HCT116 (cell line): ENCODE measurements around the gene KLC4. TPM values are rescaled to one million over a fixed set of nuclear protein-coding genes. Genes with fewer than 3 reads are reported as not detected.

ENCODE experiments used
- ATAC-seq: fragments of 200-7000 bp; cut with Tn5 transposase; 2 replicates; pipeline ENCODE4 v1.9.1; 2020; ENCODE audit warnings: mild to moderate bottlenecking, moderate library complexity
- BruUV-seq: library from RNA; stranded (reverse); fragments of 400-500 nt; replicated peaks from 2 replicates; lab custom pipeline; 2021; lab: Mats Ljungman, UMichigan
- CTCF ChIA-PET: fragments of 300-600 bp; sonication (Branson Sonifier 250); formaldehyde crosslinking; loops from one replicate; lab custom pipeline; 2021; ENCODE audit warnings: antibody characterized with exemption; lab: Charles Lee
- POLR2A ChIA-PET: fragments of 300-600, 350-600 bp; sonication (Branson Sonifier 250); formaldehyde crosslinking; loops from one replicate; lab custom pipeline; 2021; ENCODE audit warnings: antibody characterized with exemption; lab: Charles Lee
- RAD21 ChIA-PET, 2 experiments: fragments of 300-600 bp; sonication (Branson Sonifier 250); formaldehyde crosslinking; loops; one replicate each; lab custom pipeline; 2023; ENCODE audit warnings: low total read pairs in 2 of 2; ENCODE audit not compliant: uncharacterized antibody in 2 of 2, unreplicated experiment in 2 of 2, low non-redundant PET in 1 of 2; lab: Charles Lee
- DNase-seq: peaks from one replicate; pipeline ENCODE4 v3.0.0-alpha.2; 2010; ENCODE audit warnings: low read depth, low spot score
- H2AFZ ChIP-seq: fragments of 200-600 bp; shearing (Covaris generic), sonication (generic); 2 replicates; pipeline ENCODE4 v1.6.1; 2017; ENCODE audit warnings: low read depth, mixed run types, mixed read lengths, antibody characterized with exemption, low read length; ENCODE audit not compliant: poor library complexity, severe bottlenecking
- H3K27ac ChIP-seq: 2 replicates; pipeline ENCODE4 v1.5.1; 2012; ENCODE audit warnings: low read depth, low read length
- H3K27me3 ChIP-seq: fragments of 200-600 bp; sonication (generic); 2 replicates; pipeline ENCODE4 v1.6.1; 2016; ENCODE audit warnings: mixed run types, low read length, mixed read lengths; ENCODE audit not compliant: insufficient read depth
- H3K36me3 ChIP-seq, 2 experiments: fragments of 200-500 bp in 1 of 2; fragments of 200-600 bp in 1 of 2; sonication (Bioruptor generic) in 1 of 2; sonication (generic) in 1 of 2; 2 replicates each; pipeline versions ENCODE4 v1.5.1 to v1.6.1; 2014 to 2016; ENCODE audit warnings: low read length in 2 of 2, inconsistent platforms in 1 of 2, mixed read lengths in 1 of 2, mixed run types in 1 of 2; ENCODE audit not compliant: insufficient read depth in 2 of 2, control insufficient read depth in 1 of 2
- H3K4me1 ChIP-seq, 2 experiments: fragments of 200-600 bp in 1 of 2; sonication (generic) in 1 of 2; 2 replicates each; pipeline versions ENCODE4 v1.5.1 to v1.6.1; 2012 to 2017; ENCODE audit warnings: low read length in 2 of 2, inconsistent platforms in 1 of 2, mild to moderate bottlenecking in 1 of 2, mixed read lengths in 1 of 2, mixed run types in 1 of 2, moderate library complexity in 1 of 2; ENCODE audit not compliant: insufficient read depth in 2 of 2, control insufficient read depth in 1 of 2
- H3K4me2 ChIP-seq: fragments of 200-600 bp; sonication (generic); 2 replicates; pipeline ENCODE4 v1.6.1; 2017; ENCODE audit warnings: mixed run types, low read length, mixed read lengths
- H3K4me3 ChIP-seq, 2 experiments: fragments of 200-600 bp in 1 of 2; sonication (generic) in 1 of 2; replicated peaks in 1 of 2; 2 replicates each; pipeline ENCODE4 v1.5.1; 2011 to 2016; ENCODE audit warnings: low read length in 2 of 2, control low read depth in 1 of 2, low read depth in 1 of 2, mild to moderate bottlenecking in 1 of 2, mixed read lengths in 1 of 2, mixed run types in 1 of 2
- H3K79me2 ChIP-seq: fragments of 200-600 bp; sonication (generic); 2 replicates; pipeline ENCODE4 v1.6.1; 2017; ENCODE audit warnings: mild to moderate bottlenecking, mixed run types, low read length, moderate library complexity, mixed read lengths; ENCODE audit not compliant: insufficient read depth
- H3K9ac ChIP-seq: fragments of 200-600 bp; sonication (generic); 2 replicates; pipeline ENCODE4 v1.6.1; 2016; ENCODE audit warnings: low read length, mixed read lengths
- H3K9me2 ChIP-seq: fragments of 200-600 bp; sonication (generic), shearing (Covaris generic); 2 replicates; pipeline ENCODE4 v1.6.1; 2017; ENCODE audit warnings: mixed run types, mild to moderate bottlenecking, moderate library complexity; ENCODE audit not compliant: insufficient read depth
- H3K9me3 ChIP-seq, 2 experiments: fragments of 200-500 bp in 1 of 2; fragments of 200-600 bp in 1 of 2; sonication (Bioruptor generic) in 1 of 2; sonication (generic) in 1 of 2; 2 replicates each; pipeline ENCODE4 v1.6.1; 2014 to 2017; ENCODE audit warnings: low read length in 2 of 2, mixed read lengths in 2 of 2, inconsistent platforms in 1 of 2, low read depth in 1 of 2, mild to moderate bottlenecking in 1 of 2, mixed run types in 1 of 2, moderate library complexity in 1 of 2; ENCODE audit not compliant: control insufficient read depth in 1 of 2, insufficient read depth in 1 of 2
- H4K20me1 ChIP-seq: fragments of 200-600 bp; sonication (generic), shearing (Covaris generic); 2 replicates; pipeline ENCODE4 v1.6.1; 2017; ENCODE audit warnings: mixed run types, mild to moderate bottlenecking, moderate library complexity; ENCODE audit not compliant: insufficient read depth
- POLR2A ChIP-seq: IDR thresholded peaks from 2 replicates; pipeline ENCODE4 v1.7.0; 2011; ENCODE audit warnings: borderline replicate concordance; ENCODE audit not compliant: insufficient read depth, insufficient read length; ENCODE audit errors: extremely low read depth
- POLR2AphosphoS5 ChIP-seq: IDR thresholded peaks from 2 replicates; pipeline ENCODE4 v1.6.1; 2011; ENCODE audit warnings: mild to moderate bottlenecking, low read depth, low read length, moderate library complexity
- TCF7L2 ChIP-seq: IDR thresholded peaks from 2 replicates; pipeline ENCODE4 v1.7.0; 2011; ENCODE audit warnings: borderline replicate concordance, inconsistent platforms; ENCODE audit not compliant: insufficient read depth, insufficient read length; ENCODE audit errors: extremely low read depth
- YY1 ChIP-seq: IDR thresholded peaks from 2 replicates; pipeline ENCODE4 v1.6.1; 2011; ENCODE audit warnings: low read length, low read depth, moderate library complexity, mild to moderate bottlenecking; ENCODE audit not compliant: insufficient replicate concordance; ENCODE audit errors: extremely low read depth
- ZFX ChIP-seq: fragments of 450-650 bp; IDR thresholded peaks from 2 replicates; pipeline ENCODE4 v1.6.1; 2017
- intact Hi-C: fragments of 100-400 bp; cut with micrococcal nuclease; formaldehyde crosslinking; loops from 2 replicates; pipeline ENCODE4 v1.10.0; 2022
- total RNA-seq: library from RNA; stranded (reverse); gene quantifications from one replicate; pipeline ENCODE4 v1.2.1, GENCODE V29; 2021; ENCODE audit not compliant: unreplicated experiment
- TF ChIP-seq, protein P1 (sequence below): IDR thresholded peaks from 2 replicates; pipeline ENCODE4 v1.6.1; 2012

The KLC4 gene
- total RNA-seq, 1 experiment from 2014 or later, result 16.2 TPM

DNA sequence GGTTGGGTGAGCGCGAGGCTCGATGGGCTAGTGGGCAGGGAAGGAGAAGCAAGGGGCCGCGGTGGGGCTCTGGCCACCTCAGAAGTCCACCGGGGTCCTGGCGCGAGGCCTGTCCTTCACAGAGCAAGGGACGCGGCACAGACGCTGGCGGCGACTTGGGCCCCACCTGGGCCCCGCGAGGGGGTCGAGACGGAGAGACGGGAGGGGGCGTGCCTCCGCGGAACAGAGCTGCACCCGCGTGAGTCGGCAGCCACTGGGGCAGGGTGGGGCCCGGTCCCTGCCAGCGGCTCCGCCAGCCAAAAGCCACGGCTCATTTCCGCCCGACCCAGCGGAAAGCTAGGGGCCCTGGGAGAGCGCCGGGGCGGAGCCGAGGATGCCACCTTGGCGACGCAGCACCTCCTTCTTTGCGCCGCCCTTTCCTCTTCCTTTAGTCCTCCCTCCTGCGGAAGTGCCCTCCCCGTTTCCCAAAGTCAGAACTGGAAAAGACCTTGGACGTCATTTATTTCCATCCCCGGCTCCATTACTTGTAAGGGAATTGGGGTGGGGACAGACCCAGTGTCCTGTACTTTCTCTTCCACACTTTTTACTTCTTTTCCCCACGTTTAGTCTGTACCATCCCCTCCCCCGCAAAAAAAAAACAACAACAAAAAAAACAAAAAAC lies 5.8 kb upstream of the KLC4 start, which contains the start of gene CUL7:
Gene CUL7, minus strand, starts transcription at position 307 of the 661 bp plus-strand sequence. CDS start 1,063 bp downstream, outside the sequence.
- intact Hi-C loops, result no loop called here
- no peaks in the 10 kb centered on the region for H3K9me3 ChIP-seq
- peak within 1 kb of the TSS; percentile 97 for H3K4me3 ChIP-seq
- peak within 1 kb of the TSS; percentile 98 for H3K9ac ChIP-seq
- no peaks in the 10 kb centered on the region for H3K27me3 ChIP-seq
- ChIA-PET RAD21 (interaction anchor here (0.8 to 1.0 kb wide), 2 partner anchors 23 to 90 kb away, joined by 3 read pairs; no protein-coding TSS in a partner anchor), CTCF (interaction anchor here (1.5 kb wide), 1 partner anchor 90 kb away, joined by 5 read pairs; no protein-coding TSS in a partner anchor)
- peaks cover 39% of the 10 kb centered on the region for H3K79me2 ChIP-seq
- TF ChIP-seq TCF7L2 (peak; percentile 40), ZFX (peak; percentile 88), POLR2A (peak; percentile 84), YY1 (no peak), POLR2AphosphoS5 (peak; percentile 98)
- TF ChIP-seq, protein P1, sequence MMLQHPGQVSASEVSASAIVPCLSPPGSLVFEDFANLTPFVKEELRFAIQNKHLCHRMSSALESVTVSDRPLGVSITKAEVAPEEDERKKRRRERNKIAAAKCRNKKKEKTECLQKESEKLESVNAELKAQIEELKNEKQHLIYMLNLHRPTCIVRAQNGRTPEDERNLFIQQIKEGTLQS, result no peak
- TF ChIP-seq, all 23 proteins: peak for 4
- Histone ChIP-seq H3K4me2 (peak within 1 kb of the TSS; percentile 99), H2AFZ (no peak within 1 kb of the TSS), H3K36me3 (peaks cover 7 to 25% of the 10 kb centered on the region in 2 experiments; a peak in 3 of 4 replicates), H3K27ac (peak within 1 kb of the TSS; percentile 98), H4K20me1 (no peaks in the 10 kb centered on the region), H3K9me2 (no peaks in the 10 kb centered on the region), H3K4me1 (peaks cover 12 to 31% of the 10 kb centered on the region in 2 experiments; a peak in 3 of 4 replicates)
- BruUV-seq, result no TSS peak
- peak; percentile 96 for ATAC-seq
- DNase-seq, result peak; percentile 86
- POLR2A ChIA-PET, result interaction anchor here (0.6 to 1.7 kb wide), 7 partner anchors 13 to 121 kb away, joined by 3 to 10 read pairs (median 5); partner anchors contain the start of genes KLHDC3, MEA1, PPP2R5D and PTK7
